GM23248 (cell line): ENCODE data around the gene H6PD. TPM values are rescaled to one million over a fixed set of nuclear protein-coding genes. Genes with fewer than 3 reads are reported as not detected.

Experiments used
- DNase-seq: peaks from one replicate; pipeline ENCODE4 v3.0.0-alpha.2; 2015
- H2AFZ ChIP-seq: fragments of 200-600 bp; sonication (generic); 2 replicates; pipeline ENCODE4 v1.6.1; 2016; ENCODE audit warnings: antibody characterized with exemption
- H3F3A ChIP-seq: fragments of 200-600 bp; sonication (generic); 2 replicates; pipeline ENCODE4 v1.6.1; 2016; ENCODE audit warnings: mild to moderate bottlenecking, antibody characterized with exemption, mixed run types; ENCODE audit not compliant: insufficient read depth
- H3K27ac ChIP-seq: fragments of 200-600 bp; sonication (generic); 2 replicates; pipeline ENCODE4 v1.5.1; 2016; ENCODE audit warnings: mild to moderate bottlenecking
- H3K27me3 ChIP-seq: fragments of 200-600 bp; sonication (generic); replicated peaks from 2 replicates; pipeline ENCODE4 v1.6.1; 2016; ENCODE audit warnings: mild to moderate bottlenecking; ENCODE audit not compliant: insufficient read depth
- H3K36me3 ChIP-seq: fragments of 200-600 bp; sonication (generic); 2 replicates; pipeline ENCODE4 v1.6.1; 2016; ENCODE audit warnings: low read depth, mild to moderate bottlenecking
- H3K4me1 ChIP-seq: fragments of 200-600 bp; sonication (generic); 2 replicates; pipeline ENCODE4 v1.6.1; 2016; ENCODE audit warnings: mild to moderate bottlenecking; ENCODE audit not compliant: insufficient read depth
- H3K4me2 ChIP-seq: fragments of 200-600 bp; sonication (generic); one replicate; pipeline ENCODE4 v1.6.1; 2016; ENCODE audit warnings: mild to moderate bottlenecking; ENCODE audit not compliant: unreplicated experiment
- H3K4me3 ChIP-seq: fragments of 200-600 bp; sonication (generic); 2 replicates; pipeline ENCODE4 v1.5.1; 2016; ENCODE audit warnings: mild to moderate bottlenecking
- H3K79me2 ChIP-seq: fragments of 200-600 bp; sonication (generic); 2 replicates; pipeline ENCODE4 v1.6.1; 2016; ENCODE audit warnings: mild to moderate bottlenecking; ENCODE audit not compliant: insufficient read depth
- H3K9ac ChIP-seq: fragments of 200-600 bp; sonication (generic); 2 replicates; pipeline ENCODE4 v1.6.1; 2016; ENCODE audit warnings: mild to moderate bottlenecking
- H3K9me2 ChIP-seq: fragments of 200-600 bp; sonication (generic); 2 replicates; pipeline ENCODE4 v1.6.1; 2016; ENCODE audit warnings: mixed run types, mild to moderate bottlenecking, moderate library complexity; ENCODE audit not compliant: insufficient read depth
- H3K9me3 ChIP-seq: fragments of 200-600 bp; sonication (generic); one replicate; pipeline ENCODE4 v1.6.1; 2017; ENCODE audit warnings: low read depth
- H4K20me1 ChIP-seq: fragments of 200-600 bp; sonication (generic); 2 replicates; pipeline ENCODE4 v1.6.0; 2016; ENCODE audit not compliant: insufficient read depth
- EZH2 ChIP-seq: fragments of 200-600 bp; sonication (generic); IDR thresholded peaks from 2 replicates; pipeline ENCODE4 v1.6.1; 2018; ENCODE audit warnings: antibody characterized with exemption, mild to moderate bottlenecking; ENCODE audit not compliant: insufficient read depth, poor library complexity, severe bottlenecking
- EZH2phosphoT487 ChIP-seq: fragments of 200-600 bp; sonication (generic); IDR thresholded peaks from 2 replicates; pipeline ENCODE4 v1.6.1; 2018; ENCODE audit warnings: antibody characterized with exemption, moderate library complexity, mild to moderate bottlenecking, low read depth; ENCODE audit not compliant: insufficient read depth
- WGBS, 2 experiments: methylation state at CpG; one replicate each; pipeline ENCODE4 v1.1.6; 2015 to 2017; ENCODE audit warnings: low lambda C conversion rate in 2 of 2, low coverage in 1 of 2; ENCODE audit errors: missing lambda C conversion rate in 2 of 2; 5-methylcytosine and 5-hydroxymethylcytosine counted together
- in situ Hi-C: fragments of 300-500 bp; cut with MboI; formaldehyde crosslinking; loops from 2 replicates; pipeline ENCODE4 v1.15.0; 2020
- polyA plus RNA-seq: library from polyadenylated mRNA; unstranded; fragments of >200 nt; fragmentation: Nextera tagmentation; extraction: Ambion mirVana; gene quantifications from 2 replicates; pipeline ENCODE4 v1.2.1, GENCODE V29; 2016
- total RNA-seq: library from RNA; depleted of rRNA; stranded (reverse); fragments of >200 nt; shearing (Covaris generic); gene quantifications from 2 replicates; pipeline ENCODE4 v1.2.3, GENCODE V29; 2014

H6PD gene
- total and polyA plus RNA-seq, 2 experiments from 2014 or later = 16.1 to 29.6 TPM

GRCh38 chr1:9233241-9233941, 1.2 kb upstream of the H6PD start:
- no peaks in the 10 kb centered on the region for H3K27me3 ChIP-seq
- TF ChIP-seq EZH2phosphoT487 (no peak), EZH2 (no peak)
- peak overlapping the region; percentile 87 for H3K27ac ChIP-seq
- no peaks in the 10 kb centered on the region for H4K20me1 ChIP-seq
- in situ Hi-C loops = no loop called here
- H3K4me3 ChIP-seq = no peak overlapping the region
- H3F3A ChIP-seq = peaks cover 19% of the 10 kb centered on the region; the same call in 1 of the 2 replicates
- no peaks in the 10 kb centered on the region for H3K9me2 ChIP-seq
- H3K4me2 ChIP-seq = peak overlapping the region; percentile 11
- no peaks in the 10 kb centered on the region for H3K9me3 ChIP-seq
- H3K79me2 ChIP-seq = peaks cover 29% of the 10 kb centered on the region
- H3K9ac ChIP-seq = peak overlapping the region; percentile 71
- H3K36me3 ChIP-seq = no peaks in the 10 kb centered on the region
- DNase-seq = peak; percentile 92
- peak overlapping the region; percentile 54 for H2AFZ ChIP-seq
- peaks cover 26% of the 10 kb centered on the region for H3K4me1 ChIP-seq
- WGBS, 2 experiments = 40 to 41% methylated on average over 20 of the region's 20 CpGs

- H3K9ac ChIP-seq = peak overlapping the region; percentile 71
Observed at GRCh38 chr1:9233942-9234222, 692 bp upstream of the H6PD start.

DNA sequence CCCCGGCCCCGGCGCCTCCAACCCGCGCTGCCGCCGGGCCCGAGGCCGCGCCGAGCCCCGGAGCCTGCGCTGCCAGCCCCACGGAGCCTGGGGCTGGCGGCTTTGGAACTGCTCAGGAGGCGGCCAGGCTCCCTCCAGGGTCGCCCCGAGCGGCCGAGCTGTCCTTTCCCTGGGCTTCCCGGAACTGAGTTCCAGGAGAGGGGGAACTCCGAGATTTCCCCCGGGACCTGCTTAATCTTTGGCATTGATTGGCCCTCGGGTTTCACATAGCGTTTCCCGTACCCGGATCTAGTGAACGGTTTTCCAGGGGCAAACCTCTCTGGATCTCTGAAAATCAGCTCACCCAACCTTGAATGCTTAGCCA, 504 bp downstream of the H6PD start:
- H3K27ac ChIP-seq = peak overlapping the region; percentile 87
- 0 to 1% methylated on average over 24 to 26 of the region's 28 CpGs for WGBS, 2 experiments
- in situ Hi-C loops = no loop called here
- H3K9me2 ChIP-seq = no peaks in the 10 kb centered on the region
- peaks cover 42% of the 10 kb centered on the region for H3K4me1 ChIP-seq
- no peaks in the 10 kb centered on the region for H3K36me3 ChIP-seq
- peaks cover 43% of the 10 kb centered on the region for H3K79me2 ChIP-seq
- H3K4me2 ChIP-seq = peak overlapping the region; percentile 89
- peak; percentile 82 for DNase-seq
- peak overlapping the region; percentile 78 for H3K4me3 ChIP-seq
- no peaks in the 10 kb centered on the region for H3K27me3 ChIP-seq
- H4K20me1 ChIP-seq = no peaks in the 10 kb centered on the region
- H3K9ac ChIP-seq = peak overlapping the region; percentile 91
- no peaks in the 10 kb centered on the region for H3K9me3 ChIP-seq
- H2AFZ ChIP-seq = peak overlapping the region; percentile 52; the same call in 1 of the 2 replicates
- peaks cover 23% of the 10 kb centered on the region; the same call in 1 of the 2 replicates for H3F3A ChIP-seq
- TF ChIP-seq EZH2 (no peak), EZH2phosphoT487 (no peak)

More at GRCh38 chr1:9233942-9234222, 692 bp upstream of the H6PD start:
- Histone ChIP-seq H3K79me2 (peaks cover 34% of the 10 kb centered on the region), H3K4me2 (peak overlapping the region; percentile 55), H3K27me3 (no peaks in the 10 kb centered on the region), H2AFZ (peak overlapping the region; percentile 73), H3K9me2 (no peaks in the 10 kb centered on the region), H3K36me3 (no peaks in the 10 kb centered on the region), H3K4me1 (peaks cover 30% of the 10 kb centered on the region), H3K27ac (peak overlapping the region; percentile 87), H3K4me3 (peak overlapping the region; percentile 68), H4K20me1 (no peaks in the 10 kb centered on the region), H3F3A (peaks cover 19% of the 10 kb centered on the region; the same call in 1 of the 2 replicates), H3K9me3 (no peaks in the 10 kb centered on the region)
- WGBS, 2 experiments = 19 to 21% methylated on average over 3 of the region's 3 CpGs
- no peak for DNase-seq
- in situ Hi-C loops = no loop called here
- no peak for TF ChIP-seq EZH2phosphoT487
- no peak for TF ChIP-seq EZH2

- Histone ChIP-seq H3K4me1 (peaks cover 45% of the 10 kb centered on the region), H2AFZ (no peak overlapping the region), H3K9me2 (no peaks in the 10 kb centered on the region), H3K79me2 (peaks cover 46% of the 10 kb centered on the region), H3K9me3 (no peaks in the 10 kb centered on the region), H3K36me3 (no peaks in the 10 kb centered on the region), H3K27me3 (no peaks in the 10 kb centered on the region), H3K27ac (peak overlapping the region; percentile 87), H3K9ac (peak overlapping the region; percentile 91), H4K20me1 (no peaks in the 10 kb centered on the region), H3K4me3 (peak overlapping the region; percentile 78), H3F3A (peaks cover 23% of the 10 kb centered on the region; the same call in 1 of the 2 replicates), H3K4me2 (peak overlapping the region; percentile 89)
- DNase-seq = no peak
- no peak for TF ChIP-seq EZH2
- TF ChIP-seq EZH2phosphoT487 = no peak
- in situ Hi-C loops = no loop called here
- WGBS, 2 experiments = 82 to 83% methylated on average over 10 of the region's 10 CpGs
Observed at GRCh38 chr1:9235560-9235959, 986 bp downstream of the H6PD start.
